Inferior parietal cortex (tissue), 1 donor: Measurements from ENCODE around the gene ROCK2.
"Not testable (repeated sequence)": the region's sequence is repeated elsewhere in the genome, so short reads cannot be mapped to it uniquely, and the experiment has no call there.

Experiments
- DNase-seq: peaks from one replicate; pipeline ENCODE4 v3.0.0-alpha.2; 2016; ENCODE audit errors: extremely low spot score

The ROCK2 gene

DNA sequence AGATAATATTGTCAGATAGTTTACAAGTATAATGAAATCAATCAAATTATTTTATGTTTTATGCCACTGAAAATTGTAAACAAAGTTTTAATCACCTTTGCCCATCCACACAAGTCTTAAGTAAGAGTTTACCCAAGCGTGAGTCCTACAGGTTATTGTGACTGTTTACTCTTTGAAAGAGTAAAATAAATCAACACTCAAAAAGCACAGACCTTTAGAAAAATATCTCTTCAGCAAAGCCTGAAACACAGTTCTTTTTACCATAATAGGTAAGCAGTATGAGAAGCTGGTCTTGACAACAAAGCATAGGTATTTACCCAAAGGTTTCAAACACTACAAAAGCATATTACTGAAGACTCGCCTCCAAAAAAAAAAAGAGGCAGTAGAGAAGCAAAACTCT lies 3.7 kb downstream of the ROCK2 start:
- DNase-seq: no peak

DNA sequence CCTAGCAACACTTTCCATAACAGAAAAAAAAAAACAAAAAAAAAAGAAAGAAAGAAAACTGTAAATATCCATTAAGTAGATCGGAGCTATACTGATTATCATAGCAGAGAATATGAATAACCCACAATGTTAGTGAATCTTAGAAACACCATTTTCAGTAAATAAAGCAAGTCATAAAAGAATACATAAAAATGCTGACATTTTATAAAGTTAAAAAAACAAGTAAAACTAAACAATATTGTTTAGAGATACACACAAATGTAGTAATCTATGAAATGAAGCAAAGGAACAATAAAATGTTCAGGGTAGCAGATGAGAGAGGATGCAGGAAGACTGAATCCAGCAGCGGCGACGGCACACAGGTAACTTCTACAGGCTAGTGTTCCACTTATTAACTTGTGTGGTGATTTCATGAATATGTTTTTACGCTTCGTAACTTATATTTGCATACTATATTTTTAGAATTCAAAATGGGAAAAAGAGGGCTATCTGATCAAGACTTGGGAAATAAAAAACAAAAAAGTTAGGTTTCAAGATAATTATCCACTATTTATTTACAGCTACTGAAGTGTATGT lies 4.8 kb downstream of the ROCK2 start:
- DNase-seq: no peak

DNA sequence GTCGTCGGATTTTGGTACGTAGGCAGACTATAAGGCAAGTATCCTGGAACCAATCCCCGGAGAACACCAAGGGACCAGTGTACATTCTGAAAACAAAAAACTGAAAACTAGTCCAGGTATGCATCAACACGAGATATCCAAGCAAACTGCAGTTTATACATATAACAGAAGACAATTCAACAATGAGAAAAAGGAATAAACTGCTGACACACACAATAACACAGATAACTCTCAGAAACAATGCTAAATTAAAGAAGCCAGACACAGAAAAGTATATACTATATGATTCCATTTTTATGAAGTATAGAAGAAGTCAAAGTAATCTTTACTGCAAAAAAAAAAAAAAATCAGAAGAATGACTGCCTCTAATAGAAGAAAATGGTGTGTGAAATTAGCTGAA lies 5.9 kb downstream of the ROCK2 start:
- DNase-seq: no peak

DNA sequence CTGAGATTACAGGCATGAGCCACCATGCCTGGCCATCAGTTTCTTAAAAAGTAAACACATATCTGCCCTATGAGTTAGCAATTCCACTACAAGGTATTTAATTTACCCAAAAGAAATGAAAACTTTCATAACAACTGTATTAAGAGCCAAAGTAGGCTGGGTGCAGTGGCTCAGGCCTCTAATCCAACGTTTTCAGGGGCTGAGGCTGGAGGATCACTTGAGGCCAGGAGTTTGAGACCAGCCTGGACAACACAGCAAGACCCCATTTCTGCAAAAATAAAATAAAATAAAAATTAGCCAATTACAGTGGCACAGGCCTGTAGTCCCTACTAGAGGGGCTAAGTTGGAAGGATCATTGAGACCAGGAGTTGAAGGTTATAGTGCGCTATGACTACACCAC lies 6.5 kb downstream of the ROCK2 start:
- DNase-seq: no peak

DNA sequence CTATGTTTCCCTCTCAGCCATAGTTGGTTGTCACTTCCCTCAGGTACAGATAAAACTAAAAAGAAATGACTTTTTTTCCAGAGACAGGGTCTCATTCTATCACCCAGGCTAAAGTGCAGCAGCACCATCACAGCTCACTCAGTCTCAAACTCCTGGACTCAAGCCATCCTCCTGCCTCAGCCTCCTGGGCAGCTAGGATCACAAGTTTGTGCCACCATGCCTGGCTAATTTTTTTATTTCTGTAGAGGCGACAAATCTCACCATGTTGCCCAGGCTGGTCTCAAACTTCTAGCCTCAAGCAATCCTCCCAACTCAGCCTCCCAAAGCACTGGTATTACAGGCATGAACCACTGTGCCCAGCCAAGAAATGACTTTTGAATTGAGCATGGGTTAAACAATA lies 8.2 kb downstream of the ROCK2 start:
- DNase-seq: no peak

DNA sequence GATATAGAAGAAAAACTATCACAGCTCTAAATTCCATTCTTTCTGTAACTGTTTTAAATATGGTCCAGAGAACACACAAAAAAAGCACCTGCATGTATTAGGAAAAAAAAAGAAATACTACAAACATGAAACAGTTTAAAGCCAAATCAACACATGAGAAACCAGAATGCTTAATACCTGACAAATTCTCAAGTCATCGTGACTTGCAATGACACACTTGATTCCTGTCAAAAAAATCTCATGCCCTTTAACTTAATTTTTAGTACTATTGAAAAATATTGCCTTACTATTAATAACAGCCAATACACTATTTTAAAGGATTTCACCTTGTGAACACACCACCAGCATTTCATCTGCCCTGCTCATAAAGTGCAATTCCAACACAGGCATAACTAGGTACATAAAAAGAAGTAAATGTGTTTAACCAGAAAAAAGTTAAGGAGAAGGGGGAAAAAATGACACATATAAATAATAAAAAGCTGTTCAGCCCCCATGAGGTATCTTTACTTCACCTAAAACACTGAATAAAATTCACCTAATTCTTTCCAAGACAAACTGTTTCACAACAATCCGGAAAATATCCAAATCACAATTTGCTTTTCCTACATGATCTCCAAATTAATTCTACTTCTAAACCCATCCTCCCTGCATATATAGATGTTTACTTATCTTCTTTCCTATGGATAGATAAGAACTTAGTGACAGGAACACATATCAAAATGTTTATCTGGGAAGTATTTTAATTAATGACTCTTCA lies 10.8 kb downstream of the ROCK2 start:
- DNase-seq: no peak

DNA sequence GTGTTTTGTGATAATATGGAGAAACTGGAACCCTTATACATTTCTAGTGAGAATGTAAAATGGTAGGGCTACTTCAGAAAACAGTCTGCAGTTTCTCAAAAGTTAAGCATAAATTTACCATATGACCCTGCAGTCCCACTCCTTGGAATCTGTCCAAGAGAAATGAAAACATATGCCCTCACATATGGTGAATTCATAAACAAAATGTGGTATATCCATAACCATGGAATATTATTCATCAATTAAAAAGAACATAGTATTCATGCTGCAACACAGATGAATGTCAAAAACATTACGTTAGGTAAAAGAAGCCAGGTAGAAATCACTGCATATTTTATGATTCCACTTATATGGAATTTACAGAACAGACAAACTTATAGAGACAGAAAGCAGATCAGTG lies 11.8 kb downstream of the ROCK2 start:
- DNase-seq: no peak

DNA sequence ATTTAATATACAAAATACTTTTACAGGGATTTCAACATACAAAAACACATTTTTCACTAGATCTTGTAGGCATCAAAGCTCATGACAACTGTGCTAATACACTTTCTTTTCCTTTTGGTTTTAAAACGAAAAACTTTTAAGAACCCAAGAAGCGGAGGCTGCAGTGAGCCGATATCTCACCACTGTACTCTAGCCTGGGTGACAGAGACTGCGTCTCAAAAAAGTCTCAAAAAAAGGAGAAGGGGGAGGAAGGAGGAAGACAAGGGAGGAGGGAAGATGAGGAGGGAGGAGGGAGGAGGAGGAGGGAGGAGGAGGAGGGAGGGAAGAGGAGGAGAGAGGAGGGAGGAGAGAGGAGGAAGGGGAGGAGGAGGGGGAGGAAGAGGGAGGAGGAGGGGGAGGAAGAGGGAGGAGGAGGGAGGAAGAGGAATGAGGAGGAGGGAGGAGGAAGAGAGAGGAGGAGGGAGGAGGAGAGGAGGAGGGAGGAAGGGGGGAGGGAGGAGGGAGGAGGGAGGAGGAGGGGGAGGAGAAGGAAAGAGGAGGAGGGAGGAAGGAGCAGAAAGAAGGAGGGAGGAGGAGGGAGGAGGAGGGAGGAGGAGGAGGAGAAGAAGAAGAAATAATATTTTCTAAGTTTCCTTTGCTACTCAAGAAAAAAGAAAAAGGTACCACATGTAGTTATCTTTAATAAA lies 13.8 kb downstream of the ROCK2 start:
- no peak for DNase-seq

DNA sequence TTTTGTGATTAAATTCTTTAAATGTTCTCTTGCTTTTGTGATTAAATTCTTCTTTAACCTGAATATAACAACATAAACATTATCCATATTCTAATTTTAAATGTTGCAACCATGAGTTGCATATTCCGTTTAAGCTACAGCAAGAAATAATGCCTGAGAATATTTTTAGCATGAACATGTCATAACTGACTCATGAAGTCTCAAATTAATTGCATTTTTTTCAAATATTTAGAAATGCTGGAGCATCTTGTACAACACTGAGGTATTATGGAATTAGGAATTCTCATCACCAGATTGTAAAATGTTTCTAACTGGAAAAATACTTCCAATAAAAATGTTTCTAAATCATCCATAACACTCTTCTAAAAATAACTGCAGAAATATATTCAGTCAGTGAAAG lies 14.7 kb downstream of the ROCK2 start:
- no peak for DNase-seq

DNA sequence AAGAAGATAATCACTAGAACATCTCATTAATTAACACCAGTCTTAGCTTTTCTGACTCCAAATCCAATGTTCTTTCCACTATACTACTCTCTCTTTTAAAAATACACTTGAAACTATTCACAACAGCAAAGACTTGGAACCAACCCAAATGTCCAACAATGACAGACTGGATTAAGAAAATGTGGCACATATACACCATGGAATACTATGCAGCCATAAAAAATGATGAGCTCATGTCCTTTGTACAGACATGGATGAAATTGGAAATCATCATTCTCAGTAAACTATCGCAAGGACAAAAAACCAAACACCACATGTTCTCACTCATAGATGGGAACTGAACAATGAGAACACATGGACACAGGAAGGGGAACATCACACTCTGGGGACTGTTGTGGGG lies 15.9 kb downstream of the ROCK2 start:
- not testable (repeated sequence) for DNase-seq

DNA sequence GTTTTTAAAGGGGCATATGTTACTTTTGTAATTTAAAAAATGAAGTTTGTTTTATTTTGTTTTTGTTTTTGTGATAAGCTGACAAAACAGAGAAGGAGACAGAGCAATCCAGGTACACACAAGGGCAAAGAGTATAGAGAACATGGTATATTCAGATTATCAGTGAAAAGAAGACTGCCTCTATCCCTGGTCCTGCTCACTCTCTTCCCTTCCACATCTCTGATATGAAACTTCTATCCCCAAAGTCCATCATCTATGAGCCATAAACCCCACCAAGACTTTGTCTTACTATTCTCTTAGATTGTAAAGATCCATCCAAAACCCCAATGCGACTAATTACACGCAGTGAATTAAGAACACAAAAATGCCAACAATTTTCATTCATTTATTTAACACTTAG lies 16.6 kb downstream of the ROCK2 start:
- no peak for DNase-seq

DNA sequence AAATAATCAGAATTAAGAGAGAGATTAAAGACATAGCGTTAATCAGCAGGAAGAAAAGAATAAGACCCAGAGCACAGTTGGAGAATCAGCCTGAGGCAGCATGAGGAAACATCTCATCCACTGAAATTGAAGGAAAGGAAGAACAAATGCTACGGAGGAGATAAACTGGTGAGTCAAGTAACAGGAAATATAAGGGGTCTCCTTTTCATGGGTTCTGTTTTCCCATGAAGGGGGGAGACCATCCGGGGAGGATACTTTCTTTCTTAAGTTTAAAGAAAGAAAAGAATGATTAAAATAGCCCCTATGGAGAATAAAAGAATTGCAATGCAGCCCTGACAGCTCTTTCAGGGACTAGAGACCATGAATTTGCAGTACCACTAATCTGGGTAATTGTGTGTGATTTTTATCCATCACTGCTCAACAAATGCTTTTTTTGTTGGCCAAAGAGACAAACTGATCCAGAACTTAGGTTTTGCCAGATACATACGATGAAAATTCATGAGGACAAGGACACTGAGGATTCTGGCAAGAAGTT lies 17.7 kb downstream of the ROCK2 start:
- no peak for DNase-seq

DNA sequence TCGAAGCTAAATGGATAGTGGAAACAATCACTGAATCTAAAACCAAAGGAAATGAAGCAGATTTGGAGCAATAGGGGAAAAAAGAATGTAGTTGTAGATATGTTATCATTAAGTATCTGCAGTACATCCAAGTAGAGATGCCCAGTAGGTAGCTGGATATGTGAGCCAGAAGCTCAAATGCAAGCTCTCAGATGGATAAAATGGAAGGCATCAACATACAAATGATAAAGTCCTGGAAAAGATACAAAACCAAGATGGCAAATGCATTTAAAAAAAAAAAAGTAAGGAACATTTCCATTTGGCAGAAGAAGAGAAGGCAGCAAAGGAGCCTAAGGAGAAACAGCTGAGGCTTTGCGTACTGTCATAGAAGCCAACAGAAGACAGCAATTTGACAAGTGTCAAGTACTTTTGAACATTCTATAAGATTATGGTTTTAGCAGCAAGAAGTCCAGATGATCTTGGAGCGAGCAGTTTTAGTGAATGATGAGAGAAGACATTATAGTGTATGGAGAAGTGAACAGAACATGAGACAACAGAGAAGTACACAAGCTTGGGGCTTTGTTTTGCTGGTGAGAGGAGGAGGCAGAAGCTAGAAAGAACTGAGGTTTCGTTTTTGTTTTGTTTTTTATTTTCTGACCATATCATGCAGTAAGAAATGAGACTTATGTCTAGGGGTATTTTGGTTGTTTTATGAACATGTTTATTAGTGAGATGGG lies 18.3 kb downstream of the ROCK2 start:
- no peak for DNase-seq

DNA sequence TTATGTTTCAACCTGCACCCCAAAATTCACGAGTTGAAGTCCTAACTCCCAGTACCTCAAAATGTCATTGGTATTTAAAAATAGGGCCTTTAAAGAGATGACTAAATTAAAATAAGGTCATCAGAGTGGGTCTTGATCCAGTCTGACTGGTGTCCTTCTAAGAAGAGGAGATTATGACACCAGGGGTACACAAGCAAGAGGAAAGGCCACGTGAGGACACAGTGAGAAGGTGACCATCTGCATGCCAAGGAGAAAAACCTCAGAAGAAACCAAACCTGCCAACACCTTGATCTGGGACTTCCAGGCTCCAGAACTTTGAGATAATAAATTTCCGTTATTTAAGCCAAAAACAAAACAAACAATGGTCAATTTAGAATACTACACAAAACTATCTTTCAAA lies 22.6 kb downstream of the ROCK2 start:
- no peak for DNase-seq

DNA sequence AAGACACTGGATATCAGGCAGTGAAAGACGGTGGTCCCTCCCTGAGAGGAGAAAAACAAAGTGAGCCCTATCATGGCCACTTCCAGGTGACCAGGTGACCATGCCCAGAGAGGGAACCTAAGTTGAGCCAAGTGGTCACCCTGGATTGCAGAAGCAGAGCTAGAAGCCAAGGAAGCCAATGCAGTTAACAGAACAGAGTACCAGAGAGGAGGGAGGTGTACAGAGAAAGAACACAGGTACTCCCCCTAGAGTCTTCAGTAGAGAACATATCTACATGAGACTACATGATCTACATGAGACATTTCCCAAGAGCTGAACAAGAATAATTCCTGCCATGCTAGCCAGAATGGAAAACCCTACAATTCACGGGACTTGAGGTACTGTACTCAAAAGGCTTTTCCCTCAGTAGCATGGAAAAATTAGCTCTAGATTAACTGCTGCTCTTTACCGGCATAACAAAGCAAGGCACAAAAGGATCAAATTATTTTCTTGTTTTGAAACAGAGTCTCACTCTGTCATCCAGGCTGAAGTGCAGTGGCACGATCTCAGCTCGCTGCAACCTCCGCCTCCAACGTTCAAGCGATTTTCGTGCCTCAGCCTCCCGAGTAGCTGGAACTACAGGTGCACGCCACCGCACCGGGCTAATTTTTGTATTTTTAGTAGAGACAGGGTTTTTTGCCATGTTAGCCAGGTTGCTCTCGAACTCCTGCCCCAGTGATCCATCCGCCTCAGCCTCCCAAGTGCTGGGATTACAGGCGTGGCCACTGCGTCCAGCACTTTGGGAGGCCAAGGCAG lies 23.5 kb downstream of the ROCK2 start:
- DNase-seq: no peak

DNA sequence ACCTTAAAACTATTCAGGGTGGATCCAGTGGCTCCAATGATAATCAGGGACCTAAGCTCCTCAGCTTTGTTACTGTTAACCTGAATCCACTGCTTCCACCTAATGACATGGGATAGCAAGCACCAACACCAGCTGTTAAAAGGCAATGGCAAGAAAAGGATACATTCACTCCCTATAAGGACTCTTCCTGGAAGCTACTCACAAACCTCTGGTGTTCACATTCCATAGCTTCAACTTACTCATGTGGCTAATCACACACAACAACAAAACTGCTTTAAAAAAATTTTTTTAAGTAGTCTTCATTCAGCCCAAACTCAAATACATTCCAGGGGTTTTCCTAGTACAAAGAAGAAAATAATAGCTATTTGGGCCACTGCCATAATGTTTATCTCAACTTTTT lies 24.5 kb downstream of the ROCK2 start:
- DNase-seq: no peak

DNA sequence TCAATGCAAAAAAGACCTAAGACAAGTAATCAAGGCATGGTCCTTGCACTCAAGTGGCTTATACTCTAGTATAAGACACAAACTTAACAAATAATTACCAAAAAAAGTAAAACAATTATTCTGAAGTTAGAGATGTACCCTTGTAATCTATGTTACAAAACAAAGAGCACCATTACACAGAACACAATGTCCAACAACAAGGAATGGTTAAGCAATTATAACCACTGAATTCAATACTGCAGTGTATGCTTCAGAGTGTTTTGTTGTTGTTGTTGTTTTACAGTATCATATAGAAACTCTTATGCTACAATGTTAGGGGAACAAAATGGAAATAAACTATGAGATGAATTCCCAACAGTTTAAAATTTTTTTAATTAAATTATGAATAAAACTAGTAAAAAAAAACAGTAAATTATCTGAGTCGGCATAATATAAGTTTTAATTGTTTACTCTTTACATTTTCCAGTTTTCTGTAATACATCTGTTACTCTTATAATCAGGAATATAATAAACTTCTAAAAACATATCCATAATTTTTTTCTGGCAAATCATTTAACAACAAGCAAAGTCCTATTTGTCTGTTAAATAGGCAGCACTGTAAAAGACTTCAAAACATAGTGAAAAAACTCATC lies 29.2 kb downstream of the ROCK2 start:
- no peak for DNase-seq

DNA sequence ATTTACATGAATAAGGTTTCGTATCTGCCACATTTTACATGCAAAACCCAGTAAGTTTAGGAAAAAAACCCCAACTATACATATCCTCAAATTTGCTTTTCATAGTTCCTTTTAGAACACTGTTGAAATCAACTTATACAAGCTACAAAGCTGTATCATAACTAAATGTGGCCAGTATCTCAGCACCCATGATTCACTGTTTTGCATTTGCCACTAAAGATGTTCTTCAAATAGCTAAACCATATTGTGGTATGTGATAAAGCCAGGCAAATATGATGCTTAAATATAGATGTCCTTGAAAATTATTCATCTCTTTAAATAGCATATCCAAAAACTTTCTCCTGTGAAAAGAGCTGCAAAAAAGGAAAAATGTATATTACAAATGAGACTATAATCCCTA lies 29.9 kb downstream of the ROCK2 start:
- no peak for DNase-seq

DNA sequence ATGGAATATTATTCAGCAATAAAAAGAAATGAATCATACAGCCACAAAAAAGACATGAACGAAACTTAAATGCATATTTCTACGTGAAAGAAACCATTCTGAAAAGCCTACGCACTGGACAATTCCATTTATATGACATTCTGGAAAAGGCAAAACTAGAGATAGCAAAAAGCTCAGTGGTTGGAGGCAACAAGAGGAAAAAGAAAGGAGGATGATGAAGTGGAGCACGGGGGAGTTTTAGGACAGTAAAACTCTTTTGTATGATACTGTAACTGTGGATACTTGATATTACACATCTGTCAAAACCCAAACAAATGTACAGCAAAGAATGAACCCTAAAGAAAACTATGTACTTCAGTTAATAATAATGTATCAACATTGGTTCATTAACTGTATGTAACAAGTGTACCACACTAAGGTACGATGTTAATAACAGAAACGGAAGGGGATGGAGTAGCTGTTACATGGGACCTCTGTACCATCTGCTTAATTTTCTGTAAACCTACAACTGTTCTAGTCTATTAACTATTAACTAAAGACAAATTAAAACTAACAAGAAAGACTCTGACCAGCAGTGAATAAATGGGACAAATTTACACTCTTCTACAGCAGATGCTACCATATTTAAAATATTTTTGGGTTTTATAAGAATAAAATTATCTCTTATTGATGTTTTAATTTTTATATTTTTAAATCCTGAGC lies 31.5 kb downstream of the ROCK2 start:
- no peak for DNase-seq

DNA sequence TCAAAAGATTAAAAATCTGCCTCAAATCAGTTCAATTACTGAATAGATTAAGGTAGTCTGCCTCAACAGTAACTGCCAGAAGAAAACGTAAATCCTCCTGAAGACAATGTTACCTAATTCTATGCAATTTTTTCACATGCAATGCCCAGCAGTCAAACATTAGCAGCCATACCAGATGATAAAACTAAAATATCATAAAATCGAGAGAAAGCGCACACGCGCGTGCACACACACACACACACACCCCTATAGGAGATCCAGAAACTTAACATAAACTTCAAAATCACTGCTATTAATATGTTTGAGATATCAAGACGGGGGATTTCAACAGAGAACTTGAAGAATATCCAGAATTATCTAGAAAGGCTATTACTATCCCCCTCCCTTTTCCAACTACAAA lies 32.9 kb downstream of the ROCK2 start:
- DNase-seq: no peak
